ENCODE data around the gene IKZF3. TPM values are rescaled to one million over a fixed set of nuclear protein-coding genes. Genes with fewer than 3 reads are reported as not detected.

IKZF3 gene
- polyA plus RNA-seq, 1 donor (not counting 4 experiments of a cell fraction or from before 2014, with no cell fraction given), result not detected

- Histone ChIP-seq H3K4me1 (ENCODE audit: control insufficient read depth, extremely low read depth, insufficient read depth, low read length) (no peaks in the 10 kb centered on the region), H3K4me2 (ENCODE audit: control insufficient read depth, extremely low read depth, insufficient read depth, low read depth, low read length) (no peak overlapping the region), H3K79me2 (ENCODE audit: control insufficient read depth, insufficient read depth, low read length) (no peaks in the 10 kb centered on the region), H2AFZ (ENCODE audit: control insufficient read depth, low read length) (no peak overlapping the region), H3K27ac (ENCODE audit: control insufficient read depth, insufficient read depth, low read length) (no peak overlapping the region), H3K9me1 (ENCODE audit: control insufficient read depth, extremely low read depth, insufficient read depth, low read length) (no peaks in the 10 kb centered on the region), H3K27me3 (ENCODE audit: control insufficient read depth, extremely low read depth, insufficient read depth, low read length) (no peaks in the 10 kb centered on the region), H4K20me1 (ENCODE audit: control insufficient read depth, extremely low read depth, insufficient read depth, low read length) (no peaks in the 10 kb centered on the region), H3K9ac (ENCODE audit: control insufficient read depth, extremely low read depth, insufficient read depth, low read length) (no peak overlapping the region), H3K9me3 (ENCODE audit: control insufficient read depth, low read depth, low read length) (no peaks in the 10 kb centered on the region), H3K36me3 (ENCODE audit: control insufficient read depth in 2 of 2, extremely low read depth in 1 of 2, insufficient read depth in 2 of 2, low read length in 2 of 2) (no peaks in the 10 kb centered on the region), H3K4me3 (ENCODE audit: control insufficient read depth in 2 of 3, extremely low read depth in 1 of 3, insufficient read depth in 2 of 3, low read depth in 1 of 3, low read length in 3 of 3) (no peak overlapping the region)
- dilution Hi-C loops (cut with MboI; ENCODE audit: extremely low pct_ligation_motif_present, low sequenced_read_pairs), result no loop called here
- no peak for TF ChIP-seq EZH2 (IDR thresholded peaks at IDR 0.05; ENCODE audit: low read length)
- TF ChIP-seq, protein P1, sequence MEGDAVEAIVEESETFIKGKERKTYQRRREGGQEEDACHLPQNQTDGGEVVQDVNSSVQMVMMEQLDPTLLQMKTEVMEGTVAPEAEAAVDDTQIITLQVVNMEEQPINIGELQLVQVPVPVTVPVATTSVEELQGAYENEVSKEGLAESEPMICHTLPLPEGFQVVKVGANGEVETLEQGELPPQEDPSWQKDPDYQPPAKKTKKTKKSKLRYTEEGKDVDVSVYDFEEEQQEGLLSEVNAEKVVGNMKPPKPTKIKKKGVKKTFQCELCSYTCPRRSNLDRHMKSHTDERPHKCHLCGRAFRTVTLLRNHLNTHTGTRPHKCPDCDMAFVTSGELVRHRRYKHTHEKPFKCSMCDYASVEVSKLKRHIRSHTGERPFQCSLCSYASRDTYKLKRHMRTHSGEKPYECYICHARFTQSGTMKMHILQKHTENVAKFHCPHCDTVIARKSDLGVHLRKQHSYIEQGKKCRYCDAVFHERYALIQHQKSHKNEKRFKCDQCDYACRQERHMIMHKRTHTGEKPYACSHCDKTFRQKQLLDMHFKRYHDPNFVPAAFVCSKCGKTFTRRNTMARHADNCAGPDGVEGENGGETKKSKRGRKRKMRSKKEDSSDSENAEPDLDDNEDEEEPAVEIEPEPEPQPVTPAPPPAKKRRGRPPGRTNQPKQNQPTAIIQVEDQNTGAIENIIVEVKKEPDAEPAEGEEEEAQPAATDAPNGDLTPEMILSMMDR (optimal IDR thresholded peaks at IDR 0.05 in 1 of 3, IDR thresholded peaks at IDR 0.05 in 1 of 3, conservative IDR thresholded peaks at IDR 0.05 in 1 of 3; ENCODE audit: extremely low read depth in 1 of 3, insufficient read depth in 2 of 3, low read length in 3 of 3), result no peak
- no peak for DNase-seq (ENCODE audit: low read depth, low spot score)
- FAIRE-seq, result no peak
Measured at GRCh38 chr17:39894681-39895376, 30.7 kb upstream of the IKZF3 start.

GRCh38 chr17:39889200-39889599, 25.1 kb upstream of the IKZF3 start:
- dilution Hi-C loops (cut with MboI; ENCODE audit: extremely low pct_ligation_motif_present, low sequenced_read_pairs), result no loop called here

More at GRCh38 chr17:39889200-39889599, 25.1 kb upstream of the IKZF3 start:
- Histone ChIP-seq H3K9me1 (ENCODE audit: control insufficient read depth, extremely low read depth, insufficient read depth, low read length) (no peaks in the 10 kb centered on the region), H3K27ac (ENCODE audit: control insufficient read depth, insufficient read depth, low read length) (no peak overlapping the region), H3K4me3 (ENCODE audit: control insufficient read depth in 2 of 3, extremely low read depth in 1 of 3, insufficient read depth in 2 of 3, low read depth in 1 of 3, low read length in 3 of 3) (no peak overlapping the region), H2AFZ (ENCODE audit: control insufficient read depth, low read length) (no peak overlapping the region), H3K4me1 (ENCODE audit: control insufficient read depth, extremely low read depth, insufficient read depth, low read length) (no peaks in the 10 kb centered on the region), H4K20me1 (ENCODE audit: control insufficient read depth, extremely low read depth, insufficient read depth, low read length) (no peaks in the 10 kb centered on the region), H3K79me2 (ENCODE audit: control insufficient read depth, insufficient read depth, low read length) (no peaks in the 10 kb centered on the region), H3K27me3 (ENCODE audit: control insufficient read depth, extremely low read depth, insufficient read depth, low read length) (peaks cover 6% of the 10 kb centered on the region), H3K9ac (ENCODE audit: control insufficient read depth, extremely low read depth, insufficient read depth, low read length) (no peak overlapping the region), H3K9me3 (ENCODE audit: control insufficient read depth, low read depth, low read length) (no peaks in the 10 kb centered on the region), H3K4me2 (ENCODE audit: control insufficient read depth, extremely low read depth, insufficient read depth, low read depth, low read length) (no peak overlapping the region), H3K36me3 (ENCODE audit: control insufficient read depth in 2 of 2, extremely low read depth in 1 of 2, insufficient read depth in 2 of 2, low read length in 2 of 2) (no peaks in the 10 kb centered on the region)
- DNase-seq (ENCODE audit: low read depth, low spot score) (no peak), FAIRE-seq (no peak)
- TF ChIP-seq, protein P1 (optimal IDR thresholded peaks at IDR 0.05 in 1 of 3, IDR thresholded peaks at IDR 0.05 in 1 of 3, conservative IDR thresholded peaks at IDR 0.05 in 1 of 3; ENCODE audit: extremely low read depth in 1 of 3, insufficient read depth in 2 of 3, low read length in 3 of 3), result no peak
- no peak for TF ChIP-seq EZH2 (IDR thresholded peaks at IDR 0.05; ENCODE audit: low read length)

Measured in keratinocyte (primary cell).